Parietal lobe (tissue), 1 donor: ENCODE results near the gene PSG1. TPM values are rescaled to one million over a fixed set of nuclear protein-coding genes. Genes with fewer than 3 reads are reported as not detected.

ENCODE experiments used
- total RNA-seq: library from RNA; depleted of rRNA; stranded (reverse); fragments of >200 nt; gene quantifications from one replicate; pipeline ENCODE4 v1.2.3, GENCODE V29; 2014

PSG1 gene
- total RNA-seq: not detected

GRCh38 chr19:42879613-42880012 lies at the start of gene PSG1:
Gene PSG1 (minus strand): TSS chr19:42879713. CDS start chr19:42879581, 132 bp downstream.

GRCh38 chr19:42917634-42918033 lies 38.1 kb upstream of the PSG1 start, which contains the start of gene PSG6:
Gene PSG6 (minus strand): TSS chr19:42917894. CDS start chr19:42917792, 102 bp downstream.

Other genes starting within 250 kb of the PSG1 start
- gene PSG3, start 139.2 kb downstream of the PSG1 start, total RNA-seq: not detected
- gene PSG8, start 114.0 kb downstream of the PSG1 start, total RNA-seq: not detected
- not detected for gene PSG6, start 38.2 kb upstream of the PSG1 start, total RNA-seq
- not detected for gene PSG7, start 57.5 kb upstream of the PSG1 start, total RNA-seq
- not detected for gene PSG11, start 146.8 kb upstream of the PSG1 start, total RNA-seq
- not detected for gene PSG2, start 203.0 kb upstream of the PSG1 start, total RNA-seq